Activated CD4-positive, CD25-positive, alpha-beta regulatory T cell treated with anti-CD3 and anti-CD28 coated beads, Interleukin-2, amount 50 U/mL, for 72 hours (primary cell): ENCODE measurements around the gene GPR62.

Experiments used
- DNase-seq: peaks from one replicate; pipeline ENCODE4 v3.0.0; 2021

Gene GPR62

DNA sequence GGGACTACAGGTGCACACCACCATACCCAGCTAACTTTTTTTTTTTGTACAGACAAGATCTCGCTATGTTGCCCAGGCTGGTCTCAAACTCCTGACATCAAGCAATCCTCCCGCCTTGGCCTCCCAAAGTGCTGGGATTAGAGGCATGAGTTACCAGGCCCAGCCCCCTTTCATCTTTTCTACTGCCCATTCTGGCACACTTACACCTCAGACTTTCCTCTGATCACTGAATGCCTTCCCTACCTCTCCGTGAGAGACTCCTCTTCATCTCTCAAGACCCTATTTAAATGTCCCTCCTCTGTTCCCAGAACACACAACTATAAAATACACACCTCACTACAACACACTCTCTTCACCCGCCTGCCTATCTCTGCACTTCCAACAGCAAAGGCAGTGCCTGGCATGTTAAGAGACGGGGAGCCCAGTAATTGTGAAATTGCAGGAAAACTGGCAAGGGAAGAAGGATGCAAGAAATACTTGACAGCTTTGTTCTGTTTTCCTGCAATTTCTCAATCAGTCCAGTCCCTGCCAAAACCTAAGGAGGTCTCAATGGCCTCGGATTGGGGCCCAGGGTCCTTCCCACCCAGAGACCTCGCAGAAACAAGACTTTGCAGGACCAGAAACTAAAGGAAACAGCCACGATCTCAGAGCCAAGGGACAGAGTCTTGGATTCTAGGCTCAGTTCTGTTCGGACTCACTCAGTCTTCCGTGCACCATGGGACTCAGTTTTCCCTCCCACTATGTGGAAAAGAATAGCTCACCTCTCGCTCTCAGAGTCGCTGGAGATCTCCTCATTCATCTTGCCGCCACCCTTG is 14.3 kb upstream of the GPR62 start:
- DNase-seq, result no peak

DNA sequence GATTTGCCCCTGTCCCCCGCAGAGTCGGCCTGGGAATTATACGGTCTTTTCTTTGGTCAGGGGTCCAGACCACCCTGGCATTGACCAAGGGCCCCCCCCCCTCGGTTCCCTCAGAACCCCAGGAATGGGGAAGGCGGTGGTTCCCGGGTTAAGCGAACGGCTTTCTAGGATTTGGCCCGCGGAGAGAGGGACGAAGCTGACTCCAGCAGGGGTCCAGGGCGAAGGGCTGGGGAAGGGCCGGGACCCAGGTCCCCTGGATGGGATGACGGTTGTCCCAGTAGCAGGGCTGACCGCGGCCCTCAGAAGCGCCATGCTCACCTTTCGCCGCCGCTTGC is 13.8 kb upstream of the GPR62 start:
- no peak for DNase-seq

DNA sequence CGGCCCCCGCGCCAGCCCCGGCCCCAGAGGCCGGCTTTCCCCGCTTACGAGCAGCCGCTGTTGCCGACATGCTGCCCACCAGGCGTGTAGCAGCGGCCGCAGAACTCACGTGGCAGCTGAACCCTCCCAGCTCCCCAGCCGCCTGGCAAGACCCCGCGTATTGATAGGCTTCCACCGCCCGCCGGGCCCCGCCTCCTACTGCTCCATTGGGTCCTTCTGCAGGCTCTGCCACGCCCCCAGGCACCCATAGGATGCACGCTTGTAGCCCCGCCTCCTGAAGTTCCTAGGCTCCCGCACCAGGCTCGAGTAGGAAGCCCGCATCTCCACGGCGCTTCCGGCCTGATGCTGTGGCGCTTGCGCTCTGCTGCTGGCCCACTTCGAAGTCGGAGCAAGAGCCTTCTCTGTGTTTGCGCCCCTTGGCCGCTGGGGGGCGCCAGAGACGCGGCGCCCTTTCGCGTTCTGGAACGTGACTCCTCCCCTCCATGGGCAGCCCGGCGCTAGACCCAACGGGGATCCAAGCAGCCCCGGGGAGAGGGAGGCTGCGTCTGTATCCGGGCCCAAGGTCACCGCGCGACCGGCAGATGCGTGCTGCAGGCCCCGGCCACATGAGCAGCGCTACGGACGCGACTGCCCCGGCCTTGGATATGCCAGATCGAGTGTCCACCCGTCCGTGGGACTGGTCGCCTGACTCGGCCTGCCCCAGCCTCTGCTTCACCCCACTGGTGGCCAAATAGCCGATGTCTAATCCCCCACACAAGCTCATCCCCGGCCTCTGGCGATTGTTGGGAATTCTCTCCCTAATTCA is 13.2 kb upstream of the GPR62 start, which contains the start of the genes PARP3 and RRP9:
TSS of gene PARP3 (plus strand) at position 566 of the 805 bp plus-strand sequence. CDS start 993 bp downstream, outside the sequence.
TSS of gene RRP9 (minus strand) at position 107 of the 805 bp plus-strand sequence. CDS start at position 70, 37 bp downstream.
- DNase-seq, result peak; percentile 99

DNA sequence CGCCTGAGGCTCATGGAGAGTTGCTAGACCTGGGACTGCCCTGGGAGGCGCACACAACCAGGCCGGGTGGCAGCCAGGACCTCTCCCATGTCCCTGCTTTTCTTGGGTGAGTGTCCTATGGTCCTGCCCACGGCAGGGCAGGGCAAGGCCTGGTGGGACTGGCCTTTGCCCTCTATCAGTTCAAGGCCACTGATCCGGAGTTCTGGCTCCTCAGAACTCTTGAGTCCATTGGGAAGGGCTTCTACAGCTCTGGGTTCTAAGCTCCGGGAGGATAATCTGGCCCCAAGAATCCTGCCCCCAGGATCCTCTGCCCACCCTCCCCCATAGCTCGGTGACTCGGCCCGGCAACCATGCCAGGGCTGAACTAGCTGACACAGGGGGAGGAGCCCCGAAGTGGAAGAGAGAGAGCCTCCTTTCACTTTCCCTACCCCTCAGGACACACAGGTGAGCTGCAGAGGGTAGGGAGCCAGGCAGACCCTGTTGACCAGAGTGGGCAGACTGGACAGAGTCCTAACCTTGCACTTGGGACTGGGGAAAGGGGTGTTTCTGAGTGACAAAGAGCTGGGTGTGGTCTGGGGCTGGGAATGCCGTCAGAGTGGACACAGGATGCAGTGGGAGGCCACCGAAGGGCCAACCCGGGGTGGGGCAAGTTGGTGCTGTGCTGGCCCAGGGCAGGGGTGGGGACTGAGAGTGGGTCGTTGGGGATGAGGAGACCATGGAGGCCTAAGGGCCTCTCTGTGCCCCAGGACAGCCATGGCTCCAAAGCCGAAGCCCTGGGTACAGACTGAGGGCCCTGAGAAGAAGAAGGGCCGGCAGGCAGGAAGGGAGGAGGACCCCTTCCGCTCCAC is 12.4 kb upstream of the GPR62 start:
- peak; percentile 49 for DNase-seq

- DNase-seq, result no peak
Measured at GRCh38 chr3:51943451-51944391, 11.5 kb upstream of the GPR62 start.

- no peak for DNase-seq
Measured at GRCh38 chr3:51944451-51945021, 10.6 kb upstream of the GPR62 start.

DNA sequence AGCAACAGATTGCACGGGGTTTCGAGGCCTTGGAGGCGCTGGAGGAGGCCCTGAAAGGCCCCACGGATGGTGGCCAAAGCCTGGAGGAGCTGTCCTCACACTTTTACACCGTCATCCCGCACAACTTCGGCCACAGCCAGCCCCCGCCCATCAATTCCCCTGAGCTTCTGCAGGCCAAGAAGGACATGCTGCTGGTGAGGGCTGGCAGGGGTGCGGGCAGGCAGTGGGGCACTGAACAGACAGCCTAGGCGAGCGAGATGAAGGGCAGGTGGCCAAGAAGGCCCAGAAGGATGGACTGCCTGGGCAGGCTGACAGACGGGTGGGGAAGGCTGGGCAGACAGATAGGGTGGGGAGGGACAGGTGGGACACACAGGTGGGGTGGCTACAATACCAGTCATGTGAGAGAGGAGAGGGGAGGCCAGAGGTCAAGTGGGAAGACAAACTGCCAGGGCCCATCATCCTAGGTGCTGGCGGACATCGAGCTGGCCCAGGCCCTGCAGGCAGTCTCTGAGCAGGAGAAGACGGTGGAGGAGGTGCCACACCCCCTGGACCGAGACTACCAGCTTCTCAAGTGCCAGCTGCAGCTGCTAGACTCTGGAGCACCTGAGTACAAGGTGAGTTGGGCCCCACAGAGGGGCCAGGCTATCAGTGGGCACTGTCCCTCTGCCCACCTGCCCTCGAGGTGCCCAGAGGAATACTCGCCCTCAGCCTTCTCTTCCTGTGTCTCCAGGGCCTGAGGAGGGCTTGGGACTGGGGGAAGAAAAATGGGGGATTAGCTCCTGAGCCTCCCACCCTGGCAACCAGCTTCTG is 9.9 kb upstream of the GPR62 start:
- no peak for DNase-seq

GRCh38 chr3:51945926-51946705 is 9.1 kb upstream of the GPR62 start:
- DNase-seq, result no peak

DNA sequence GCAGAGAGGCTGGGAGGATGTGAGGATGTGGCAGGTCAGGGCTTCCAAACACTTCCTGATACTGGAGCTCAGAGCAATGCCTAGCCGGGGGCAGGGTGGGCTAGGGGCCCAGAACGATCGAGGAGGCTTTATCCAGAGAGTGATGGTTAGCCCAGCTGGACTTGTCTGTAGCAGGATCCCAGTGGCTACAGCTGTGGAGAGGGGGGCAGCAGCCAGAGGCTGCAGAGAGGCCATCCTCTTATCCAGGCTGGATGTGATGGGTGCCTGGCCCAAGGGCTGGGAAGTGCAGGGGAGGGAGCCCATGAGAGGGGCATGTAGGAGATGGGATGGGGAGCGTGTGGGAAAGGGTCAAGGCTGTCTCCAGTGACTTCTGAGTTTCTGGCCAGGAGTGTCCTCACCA is 8.4 kb upstream of the GPR62 start:
- DNase-seq, result no peak

DNA sequence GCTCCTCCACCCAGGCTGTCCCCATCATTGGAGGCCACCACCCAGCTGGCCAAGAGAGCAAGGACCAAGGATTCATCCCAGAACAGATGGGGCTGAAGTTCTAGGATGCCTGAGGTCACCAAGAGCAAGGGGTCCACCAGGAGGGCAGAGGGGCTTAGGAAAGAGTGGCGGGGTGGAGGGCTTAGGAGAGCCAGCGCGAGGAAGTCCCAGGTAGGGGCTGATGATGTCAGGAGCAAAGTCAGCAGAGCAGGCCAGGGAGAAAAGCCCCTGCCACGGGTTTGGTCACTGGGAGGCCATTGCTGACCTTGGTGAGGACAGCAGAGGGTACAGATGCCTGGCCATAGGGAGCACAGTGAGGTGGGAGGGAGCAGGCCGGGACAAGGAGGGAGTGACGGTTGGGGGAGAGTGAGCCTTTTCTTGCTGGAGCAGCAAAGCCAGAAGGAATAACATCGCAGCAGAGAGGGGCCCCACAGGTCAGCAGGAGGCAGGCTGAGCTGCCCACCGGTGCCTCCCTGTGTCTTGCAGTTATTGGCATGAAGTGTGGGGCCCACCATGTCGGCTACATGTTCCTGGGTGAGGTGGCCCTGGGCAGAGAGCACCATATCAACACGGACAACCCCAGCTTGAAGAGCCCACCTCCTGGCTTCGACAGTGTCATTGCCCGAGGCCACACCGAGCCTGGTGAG is 7.8 kb upstream of the GPR62 start:
- DNase-seq, result no peak

GRCh38 chr3:51948016-51948580 is 7.1 kb upstream of the GPR62 start:
- no peak for DNase-seq

GRCh38 chr3:51949121-51949520 is 6.1 kb upstream of the GPR62 start:
- DNase-seq, result no peak

DNA sequence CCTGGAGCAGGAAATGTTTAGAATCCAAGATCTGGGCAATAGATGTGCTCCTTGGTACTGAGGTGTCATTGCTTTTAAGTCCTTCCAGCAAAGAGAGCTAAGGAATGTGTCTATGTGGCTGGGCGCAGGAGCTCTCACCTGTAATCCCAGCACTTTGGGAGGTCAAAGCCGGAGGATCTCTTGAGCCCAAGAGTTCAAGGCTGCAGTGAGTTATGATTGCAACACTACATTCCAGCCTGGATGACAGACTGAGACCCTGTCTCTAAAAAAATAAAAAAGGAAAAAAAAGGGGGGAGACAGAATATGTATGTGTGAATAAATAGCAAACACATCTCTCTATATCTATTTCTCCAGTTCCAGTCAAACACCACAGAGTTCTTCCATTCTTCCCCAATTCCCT is 4.3 kb upstream of the GPR62 start:
- no peak for DNase-seq

DNA sequence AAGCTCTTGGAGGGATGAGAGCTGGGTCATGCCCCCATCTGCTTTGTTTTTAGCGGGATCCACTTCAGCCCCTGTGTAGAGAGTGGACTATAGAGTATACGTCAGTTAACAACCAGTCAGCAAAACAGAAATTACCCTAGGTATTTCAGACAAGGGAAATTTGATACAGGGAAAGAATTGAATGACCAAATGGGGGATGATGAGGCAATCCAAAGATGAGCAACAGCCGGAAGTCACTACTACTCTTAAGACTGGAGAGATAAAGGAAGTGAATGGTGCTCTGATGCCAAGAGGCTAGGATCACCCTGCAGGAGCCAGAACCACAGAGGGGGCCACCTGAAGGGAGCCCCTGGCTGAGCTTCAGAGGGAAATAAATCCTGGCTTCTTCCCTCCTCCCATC is 1.7 kb upstream of the GPR62 start:
- DNase-seq, result no peak

GRCh38 chr3:51954105-51954504 is 1.1 kb upstream of the GPR62 start:
- DNase-seq, result no peak

DNA sequence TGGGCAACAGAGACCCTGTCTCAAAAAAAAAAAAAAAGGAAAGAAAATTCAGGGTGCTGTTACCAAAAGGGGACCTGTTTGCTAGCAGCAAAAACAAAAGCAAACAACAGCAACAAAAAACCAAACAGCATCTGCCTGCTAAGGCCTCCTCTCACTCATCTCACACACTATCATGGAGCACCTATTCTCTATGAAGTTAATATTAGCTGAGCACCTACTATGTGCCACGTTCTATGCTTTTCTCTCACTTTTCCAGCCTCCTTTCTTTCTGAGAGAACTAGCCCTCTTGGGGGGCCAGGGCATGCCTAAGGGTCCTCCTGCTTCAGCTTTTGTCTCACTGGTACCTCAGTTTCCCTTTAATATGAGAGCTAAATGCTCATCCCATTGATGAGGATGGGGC is 468 bp upstream of the GPR62 start:
- no peak for DNase-seq

DNA sequence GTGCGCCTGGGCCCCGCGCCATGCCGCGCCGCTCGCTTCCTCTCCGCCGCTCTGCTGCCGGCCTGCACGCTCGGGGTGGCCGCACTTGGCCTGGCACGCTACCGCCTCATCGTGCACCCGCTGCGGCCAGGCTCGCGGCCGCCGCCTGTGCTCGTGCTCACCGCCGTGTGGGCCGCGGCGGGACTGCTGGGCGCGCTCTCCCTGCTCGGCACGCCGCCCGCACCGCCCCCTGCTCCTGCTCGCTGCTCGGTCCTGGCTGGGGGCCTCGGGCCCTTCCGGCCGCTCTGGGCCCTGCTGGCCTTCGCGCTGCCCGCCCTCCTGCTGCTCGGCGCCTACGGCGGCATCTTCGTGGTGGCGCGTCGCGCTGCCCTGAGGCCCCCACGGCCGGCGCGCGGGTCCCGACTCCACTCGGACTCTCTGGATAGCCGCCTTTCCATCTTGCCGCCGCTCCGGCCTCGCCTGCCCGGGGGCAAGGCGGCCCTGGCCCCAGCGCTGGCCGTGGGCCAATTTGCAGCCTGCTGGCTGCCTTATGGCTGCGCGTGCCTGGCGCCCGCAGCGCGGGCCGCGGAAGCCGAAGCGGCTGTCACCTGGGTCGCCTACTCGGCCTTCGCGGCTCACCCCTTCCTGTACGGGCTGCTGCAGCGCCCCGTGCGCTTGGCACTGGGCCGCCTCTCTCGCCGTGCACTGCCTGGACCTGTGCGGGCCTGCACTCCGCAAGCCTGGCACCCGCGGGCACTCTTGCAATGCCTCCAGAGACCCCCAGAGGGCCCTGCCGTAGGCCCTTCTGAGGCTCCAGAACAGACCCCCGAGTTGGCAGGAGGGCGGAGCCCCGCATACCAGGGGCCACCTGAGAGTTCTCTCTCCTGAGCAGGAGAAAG is 951 bp downstream of the GPR62 start:
- DNase-seq, result peak; percentile 52
